DND-41 (cell line): ENCODE data around the gene RSF1.

Experiments
- EZH2 ChIP-seq: IDR thresholded peaks from 3 replicates; pipeline ENCODE4 v1.6.1; 2012; ENCODE audit warnings: borderline replicate concordance, low read depth, mild to moderate bottlenecking, moderate library complexity, low read length, inconsistent platforms; ENCODE audit not compliant: severe bottlenecking
- TF ChIP-seq, protein P1 (sequence below): IDR thresholded peaks from 2 replicates; pipeline ENCODE4 v1.5.1; 2012; ENCODE audit warnings: borderline replicate concordance, low read length, moderate library complexity, mild to moderate bottlenecking; ENCODE audit not compliant: poor library complexity, severe bottlenecking; ENCODE audit errors: extremely low read depth

DNA sequence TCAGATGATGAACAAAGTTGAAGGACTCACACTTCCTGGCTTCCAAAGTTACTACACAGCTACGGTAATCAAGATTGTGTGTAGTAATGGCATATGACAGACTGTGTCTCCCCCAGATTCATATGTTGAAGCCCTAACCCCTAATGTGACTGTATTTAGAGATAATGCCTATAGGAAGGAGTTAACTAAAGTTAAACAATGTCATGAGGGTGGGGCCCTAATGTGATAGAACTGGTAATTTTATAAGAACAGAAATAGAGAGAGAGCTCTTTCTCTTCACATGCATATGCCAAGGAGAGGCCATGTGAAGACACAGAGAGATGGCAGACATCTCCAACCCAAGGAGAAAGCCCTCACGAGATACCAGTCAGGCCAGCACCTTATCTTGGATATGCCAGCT, 8.4 kb upstream of the RSF1 start:
- TF ChIP-seq, protein P1, sequence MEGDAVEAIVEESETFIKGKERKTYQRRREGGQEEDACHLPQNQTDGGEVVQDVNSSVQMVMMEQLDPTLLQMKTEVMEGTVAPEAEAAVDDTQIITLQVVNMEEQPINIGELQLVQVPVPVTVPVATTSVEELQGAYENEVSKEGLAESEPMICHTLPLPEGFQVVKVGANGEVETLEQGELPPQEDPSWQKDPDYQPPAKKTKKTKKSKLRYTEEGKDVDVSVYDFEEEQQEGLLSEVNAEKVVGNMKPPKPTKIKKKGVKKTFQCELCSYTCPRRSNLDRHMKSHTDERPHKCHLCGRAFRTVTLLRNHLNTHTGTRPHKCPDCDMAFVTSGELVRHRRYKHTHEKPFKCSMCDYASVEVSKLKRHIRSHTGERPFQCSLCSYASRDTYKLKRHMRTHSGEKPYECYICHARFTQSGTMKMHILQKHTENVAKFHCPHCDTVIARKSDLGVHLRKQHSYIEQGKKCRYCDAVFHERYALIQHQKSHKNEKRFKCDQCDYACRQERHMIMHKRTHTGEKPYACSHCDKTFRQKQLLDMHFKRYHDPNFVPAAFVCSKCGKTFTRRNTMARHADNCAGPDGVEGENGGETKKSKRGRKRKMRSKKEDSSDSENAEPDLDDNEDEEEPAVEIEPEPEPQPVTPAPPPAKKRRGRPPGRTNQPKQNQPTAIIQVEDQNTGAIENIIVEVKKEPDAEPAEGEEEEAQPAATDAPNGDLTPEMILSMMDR: no peak
- no peak for TF ChIP-seq EZH2
